Neural progenitor cell (in vitro differentiated cells): ENCODE results near the gene PRCP. TPM values are rescaled to one million over a fixed set of nuclear protein-coding genes. Genes with fewer than 3 reads are reported as not detected.
"Not testable (repeated sequence)": the region's sequence is repeated elsewhere in the genome, so short reads cannot be mapped to it uniquely, and the experiment has no call there.

Experiments used
- DNase-seq: peaks from one replicate; pipeline ENCODE4 v3.0.0-alpha.2; 2016; ENCODE audit warnings: low spot score
- H2AFZ ChIP-seq: fragments of 200-600 bp; sonication (generic); replicated peaks from 2 replicates; pipeline ENCODE4 v1.6.1; 2016; ENCODE audit warnings: antibody characterized with exemption
- H3F3A ChIP-seq: fragments of 200-600 bp; sonication (generic); 2 replicates; pipeline ENCODE4 v1.6.1; 2016; ENCODE audit warnings: antibody characterized with exemption, low read depth
- H3K27ac ChIP-seq: fragments of 200-600 bp; sonication (generic); 2 replicates; pipeline ENCODE4 v1.5.1; 2016; ENCODE audit warnings: mild to moderate bottlenecking
- H3K27me3 ChIP-seq: fragments of 200-600 bp; sonication (generic); 2 replicates; pipeline ENCODE4 v1.6.1; 2016; ENCODE audit warnings: mild to moderate bottlenecking, moderate library complexity
- H3K36me3 ChIP-seq: fragments of 200-600 bp; sonication (generic); 2 replicates; pipeline ENCODE4 v1.5.1; 2016
- H3K4me1 ChIP-seq: fragments of 200-600 bp; sonication (generic); 2 replicates; pipeline ENCODE4 v1.6.1; 2016; ENCODE audit warnings: mixed run types
- H3K4me2 ChIP-seq: fragments of 200-600 bp; sonication (generic); 2 replicates; pipeline ENCODE4 v1.6.1; 2016
- H3K4me3 ChIP-seq: fragments of 200-600 bp; sonication (generic); 2 replicates; pipeline ENCODE4 v1.5.1; 2016
- H3K79me2 ChIP-seq: fragments of 200-600 bp; sonication (generic); 2 replicates; pipeline ENCODE4 v1.6.1; 2016; ENCODE audit warnings: low read depth
- H3K9ac ChIP-seq: fragments of 200-600 bp; sonication (generic); 2 replicates; pipeline ENCODE4 v1.6.1; 2016
- H3K9me3 ChIP-seq: fragments of 200-600 bp; sonication (generic); 2 replicates; pipeline ENCODE4 v1.5.1; 2016; ENCODE audit warnings: low read depth
- H4K20me1 ChIP-seq: fragments of 200-600 bp; sonication (generic); 2 replicates; pipeline ENCODE4 v1.6.1; 2016; ENCODE audit warnings: low read depth
- H3K27ac Mint-ChIP-seq: 3 replicates; pipeline ENCODE4 v1.8.0; 2021; ENCODE audit warnings: mixed read lengths
- H3K27me3 Mint-ChIP-seq: 2 replicates; pipeline ENCODE4 v1.8.0; 2022; ENCODE audit warnings: low read depth, mild to moderate bottlenecking, inconsistent platforms, moderate library complexity, mixed read lengths; ENCODE audit not compliant: insufficient read depth
- H3K36me3 Mint-ChIP-seq: 3 replicates; pipeline ENCODE4 v1.8.0; 2021; ENCODE audit warnings: mixed read lengths
- H3K4me1 Mint-ChIP-seq: 3 replicates; pipeline ENCODE4 v1.8.0; 2021; ENCODE audit warnings: mixed read lengths
- H3K4me3 Mint-ChIP-seq: 3 replicates; pipeline ENCODE4 v1.8.0; 2021; ENCODE audit warnings: mild to moderate bottlenecking, moderate library complexity, mixed read lengths
- H3K9me3 Mint-ChIP-seq: 3 replicates; pipeline ENCODE4 v1.8.0; 2020; ENCODE audit warnings: mixed read lengths
- EZH2 ChIP-seq: fragments of 200-600 bp; sonication (generic); IDR thresholded peaks from 2 replicates; pipeline ENCODE4 v1.6.1; 2017; ENCODE audit warnings: antibody characterized with exemption, mild to moderate bottlenecking, moderate library complexity
- EZH2phosphoT487 ChIP-seq: fragments of 200-600 bp; sonication (generic); IDR thresholded peaks from 2 replicates; pipeline ENCODE4 v1.6.1; 2017; ENCODE audit warnings: antibody characterized with exemption
- total RNA-seq: library from RNA; depleted of rRNA; stranded (reverse); fragments of >200 nt; gene quantifications from 2 replicates; pipeline ENCODE4 v1.2.3, GENCODE V29; 2015; ENCODE audit warnings: low replicate concordance
- TF ChIP-seq, protein P1 (sequence below): fragments of 200-600 bp; sonication (generic); IDR thresholded peaks from 2 replicates; pipeline ENCODE4 v1.5.1; 2017; ENCODE audit warnings: antibody characterized with exemption, mild to moderate bottlenecking

Gene PRCP
- total RNA-seq, 1 donor from 2014 or later = 67.4 TPM

DNA sequence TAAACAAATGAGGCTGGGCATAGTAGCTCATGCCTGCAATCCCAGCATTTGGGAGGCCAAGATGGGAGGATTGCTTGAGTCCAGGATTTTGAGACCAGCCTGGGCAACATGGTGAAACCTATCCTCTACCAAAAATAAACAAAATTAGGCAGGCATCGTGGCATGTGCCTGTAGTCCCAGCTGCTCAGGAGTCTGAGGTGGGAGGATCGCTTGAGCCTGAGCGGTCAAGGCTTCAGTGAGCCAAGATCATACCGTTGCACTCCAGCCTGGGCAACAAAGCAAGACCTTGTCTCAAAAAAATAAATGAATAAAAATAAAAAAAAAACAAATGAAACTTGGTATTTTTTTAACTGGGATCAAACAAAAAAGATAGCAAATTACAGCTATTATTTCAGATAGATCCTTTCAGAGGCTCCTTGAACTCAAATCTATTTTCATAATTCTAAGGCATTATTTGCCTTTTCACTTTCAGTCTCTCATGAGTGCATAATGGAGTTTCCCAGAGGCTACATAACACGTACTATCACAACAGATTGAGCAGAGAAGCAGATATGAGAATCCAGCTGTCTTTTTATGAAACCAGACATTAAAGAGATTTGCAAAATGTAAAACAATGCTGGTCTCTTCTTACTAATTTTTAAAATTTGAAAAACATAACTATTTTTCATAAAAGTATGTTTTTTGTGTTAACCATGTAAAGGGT is 24.4 kb upstream of the PRCP start:
- H3K27me3 Mint-ChIP-seq = no peaks in the 10 kb centered on the region
- DNase-seq = no peak

DNA sequence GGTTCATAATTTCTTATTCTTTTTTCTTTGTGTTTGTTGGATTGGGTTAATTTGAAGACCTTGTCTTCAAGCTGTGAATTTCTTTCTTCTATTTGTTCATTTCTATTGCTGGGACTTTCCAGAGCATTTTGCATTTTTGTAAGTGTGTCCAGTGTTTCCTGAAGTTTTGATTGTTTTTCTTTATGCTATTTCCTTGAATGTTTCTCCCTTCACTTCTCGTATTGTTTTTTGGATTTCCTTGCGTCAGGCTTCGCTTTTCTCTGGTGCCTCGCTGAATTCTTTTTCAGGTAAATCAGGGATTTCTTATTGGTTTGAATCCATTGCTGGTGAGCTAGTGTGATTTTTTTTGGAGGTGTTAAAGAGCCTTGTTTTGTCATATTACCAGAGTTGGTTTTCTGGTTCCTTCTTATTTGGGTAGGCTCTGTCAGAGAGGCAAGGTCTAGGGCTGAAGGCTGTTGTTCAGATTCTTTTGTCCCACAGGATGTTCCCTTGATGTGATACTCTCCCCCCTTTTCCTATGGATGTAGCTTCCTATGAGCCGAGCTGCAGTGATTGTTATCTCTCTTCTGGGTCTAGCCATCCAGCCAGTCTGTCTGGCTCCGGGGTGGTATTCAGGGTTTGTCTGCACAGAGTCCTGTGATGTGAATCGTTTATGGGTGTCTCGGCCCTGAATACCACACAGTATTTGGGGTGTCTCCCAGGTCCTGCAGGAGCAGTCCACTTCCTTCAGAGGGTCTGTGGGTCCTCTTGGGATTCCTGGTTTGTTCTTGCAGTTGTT is 22.4 kb upstream of the PRCP start:
- H3K27me3 Mint-ChIP-seq, H3K27ac ChIP-seq, H3K4me1 Mint-ChIP-seq, H3K9ac ChIP-seq, H3K27me3 ChIP-seq, H3K4me1 ChIP-seq, H3K9me3 ChIP-seq, H3K4me3 ChIP-seq, H3K4me2 ChIP-seq, DNase-seq, H3K9me3 Mint-ChIP-seq, H3K27ac Mint-ChIP-seq, H3K79me2 ChIP-seq, H4K20me1 ChIP-seq, H3F3A ChIP-seq, H3K36me3 ChIP-seq, H2AFZ ChIP-seq, H3K4me3 Mint-ChIP-seq: not testable (repeated sequence)
- H3K36me3 Mint-ChIP-seq = peaks cover 31% of the 10 kb centered on the region

More for the DNA sequence above, 24.4 kb upstream of the PRCP start:
- no peak overlapping the region for H2AFZ ChIP-seq
- Mint-ChIP-seq H3K27ac (no peak overlapping the region), H3K9me3 (peaks cover 2% of the 10 kb centered on the region), H3K4me3 (no peak overlapping the region), H3K36me3 (peaks cover 14% of the 10 kb centered on the region), H3K4me1 (no peaks in the 10 kb centered on the region)
- H3K79me2 ChIP-seq = no peaks in the 10 kb centered on the region
- no peak overlapping the region for H3K27ac ChIP-seq
- TF ChIP-seq, protein P1, sequence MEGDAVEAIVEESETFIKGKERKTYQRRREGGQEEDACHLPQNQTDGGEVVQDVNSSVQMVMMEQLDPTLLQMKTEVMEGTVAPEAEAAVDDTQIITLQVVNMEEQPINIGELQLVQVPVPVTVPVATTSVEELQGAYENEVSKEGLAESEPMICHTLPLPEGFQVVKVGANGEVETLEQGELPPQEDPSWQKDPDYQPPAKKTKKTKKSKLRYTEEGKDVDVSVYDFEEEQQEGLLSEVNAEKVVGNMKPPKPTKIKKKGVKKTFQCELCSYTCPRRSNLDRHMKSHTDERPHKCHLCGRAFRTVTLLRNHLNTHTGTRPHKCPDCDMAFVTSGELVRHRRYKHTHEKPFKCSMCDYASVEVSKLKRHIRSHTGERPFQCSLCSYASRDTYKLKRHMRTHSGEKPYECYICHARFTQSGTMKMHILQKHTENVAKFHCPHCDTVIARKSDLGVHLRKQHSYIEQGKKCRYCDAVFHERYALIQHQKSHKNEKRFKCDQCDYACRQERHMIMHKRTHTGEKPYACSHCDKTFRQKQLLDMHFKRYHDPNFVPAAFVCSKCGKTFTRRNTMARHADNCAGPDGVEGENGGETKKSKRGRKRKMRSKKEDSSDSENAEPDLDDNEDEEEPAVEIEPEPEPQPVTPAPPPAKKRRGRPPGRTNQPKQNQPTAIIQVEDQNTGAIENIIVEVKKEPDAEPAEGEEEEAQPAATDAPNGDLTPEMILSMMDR = no peak
- TF ChIP-seq EZH2phosphoT487 = no peak
- TF ChIP-seq EZH2 = no peak
- no peaks in the 10 kb centered on the region for H4K20me1 ChIP-seq
- no peak overlapping the region for H3K4me2 ChIP-seq
- H3F3A ChIP-seq = no peaks in the 10 kb centered on the region
- H3K4me3 ChIP-seq = no peak overlapping the region
- no peaks in the 10 kb centered on the region for H3K4me1 ChIP-seq
- H3K9ac ChIP-seq = no peak overlapping the region
- H3K27me3 ChIP-seq = no peaks in the 10 kb centered on the region
- H3K9me3 ChIP-seq = no peaks in the 10 kb centered on the region
- no peaks in the 10 kb centered on the region for H3K36me3 ChIP-seq

DNA sequence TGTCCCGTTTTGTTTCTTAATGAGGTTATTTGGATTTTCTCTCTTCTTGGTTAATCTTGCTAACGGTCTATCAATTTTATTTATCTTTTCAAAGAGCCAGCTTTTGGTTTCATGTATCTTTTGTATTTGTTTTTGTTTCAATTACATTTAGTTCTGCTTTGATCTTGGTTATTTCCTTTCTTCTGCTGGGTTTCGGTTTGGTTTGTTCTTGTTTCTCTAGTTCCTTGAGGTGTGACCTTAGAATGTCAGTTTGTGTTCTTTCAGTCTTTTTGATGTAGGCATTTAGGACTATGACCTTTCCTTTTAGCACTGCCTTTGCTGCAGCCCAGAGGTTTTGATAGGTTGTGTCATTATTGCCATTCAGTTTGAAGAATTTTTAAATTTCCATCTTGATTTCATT is 20.0 kb upstream of the PRCP start:
- not testable (repeated sequence) for H3K27me3 ChIP-seq, H3K4me3 ChIP-seq, H3K4me2 ChIP-seq, H2AFZ ChIP-seq, H4K20me1 ChIP-seq, H3K27me3 Mint-ChIP-seq, H3K4me3 Mint-ChIP-seq, H3K27ac Mint-ChIP-seq, H3K4me1 Mint-ChIP-seq, H3F3A ChIP-seq, H3K4me1 ChIP-seq, H3K36me3 ChIP-seq, H3K79me2 ChIP-seq, H3K27ac ChIP-seq, DNase-seq, H3K9me3 ChIP-seq, H3K9me3 Mint-ChIP-seq, H3K9ac ChIP-seq
- peaks cover 35% of the 10 kb centered on the region for H3K36me3 Mint-ChIP-seq

DNA sequence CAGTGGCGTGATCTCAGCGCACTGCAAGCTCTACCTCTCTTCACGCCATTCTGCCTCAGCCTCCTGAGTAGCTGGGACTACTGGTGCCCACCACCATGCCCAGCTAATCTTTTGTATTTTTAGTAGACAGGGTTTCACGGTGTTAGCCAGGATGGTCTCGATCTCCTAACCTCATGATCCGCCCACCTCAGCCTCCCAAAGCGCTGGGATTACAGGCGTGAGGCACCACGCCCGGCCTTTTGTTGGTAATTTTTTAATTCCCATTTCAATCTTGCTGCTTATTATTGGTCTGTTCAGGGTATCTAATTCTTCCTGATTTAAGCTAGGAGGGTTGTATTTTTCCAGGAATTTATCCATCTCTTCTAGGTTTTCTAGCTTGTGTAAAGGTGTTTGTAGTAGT is 19.6 kb upstream of the PRCP start:
- H3K27me3 Mint-ChIP-seq, H3K4me1 Mint-ChIP-seq, H2AFZ ChIP-seq, H3K9me3 Mint-ChIP-seq, DNase-seq, H3F3A ChIP-seq, H3K9me3 ChIP-seq, H3K4me1 ChIP-seq, H3K4me3 ChIP-seq, H3K36me3 ChIP-seq, H3K4me3 Mint-ChIP-seq, H3K27ac Mint-ChIP-seq, H3K79me2 ChIP-seq, H3K4me2 ChIP-seq, H3K27ac ChIP-seq, H4K20me1 ChIP-seq, H3K27me3 ChIP-seq, H3K9ac ChIP-seq: not testable (repeated sequence)
- H3K36me3 Mint-ChIP-seq = peaks cover 35% of the 10 kb centered on the region
